NCI-H2171 treated with DMSO at 0.1 percent for 48 hours (cell line): Measurements from ENCODE around the gene GSTO2.

ENCODE experiments used
- DNase-seq: peaks from one replicate; lab custom pipeline; 2025; lab: John Stamatoyannopoulos, UW

The GSTO2 gene

DNA sequence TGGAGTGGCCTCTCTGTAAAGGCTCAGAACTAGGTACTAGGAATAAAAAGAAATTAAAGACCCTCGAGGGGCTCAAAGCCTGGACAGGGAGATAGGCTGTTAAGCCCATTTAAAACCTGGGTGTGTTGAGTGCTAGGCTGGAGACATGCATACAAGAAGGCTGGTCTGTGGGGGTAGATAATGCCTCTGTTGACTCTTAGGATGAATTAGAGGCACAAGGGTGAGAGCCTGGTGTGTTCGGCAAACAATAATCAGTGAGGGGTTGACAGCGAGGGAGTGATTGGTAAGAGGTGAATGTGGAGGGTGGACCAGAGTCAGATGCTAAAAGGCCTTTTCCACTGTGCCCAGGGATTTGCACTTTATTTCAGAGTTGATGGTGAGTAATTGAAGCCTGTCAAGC lies 12.7 kb downstream of the GSTO2 start:
- DNase-seq = no peak

DNA sequence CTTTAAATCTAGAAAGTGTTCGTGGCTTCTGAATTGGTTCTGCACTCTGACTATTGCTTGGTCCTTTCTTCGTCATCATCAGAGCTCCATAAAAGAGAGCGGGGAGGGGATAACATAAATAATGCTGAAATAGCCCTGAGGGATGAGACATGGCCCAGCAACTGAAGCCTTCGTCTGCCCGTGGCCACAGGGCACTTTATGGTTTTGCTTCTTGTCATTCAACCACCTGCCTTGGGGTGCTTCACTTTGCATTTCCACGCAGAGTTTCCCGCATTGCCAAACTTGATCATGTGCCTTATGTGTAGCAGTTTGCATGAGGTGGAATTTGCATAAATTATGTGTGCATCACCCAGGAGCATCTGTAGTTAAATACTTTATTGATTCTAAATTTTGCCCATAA lies 15.9 kb downstream of the GSTO2 start:
- DNase-seq = no peak

DNA sequence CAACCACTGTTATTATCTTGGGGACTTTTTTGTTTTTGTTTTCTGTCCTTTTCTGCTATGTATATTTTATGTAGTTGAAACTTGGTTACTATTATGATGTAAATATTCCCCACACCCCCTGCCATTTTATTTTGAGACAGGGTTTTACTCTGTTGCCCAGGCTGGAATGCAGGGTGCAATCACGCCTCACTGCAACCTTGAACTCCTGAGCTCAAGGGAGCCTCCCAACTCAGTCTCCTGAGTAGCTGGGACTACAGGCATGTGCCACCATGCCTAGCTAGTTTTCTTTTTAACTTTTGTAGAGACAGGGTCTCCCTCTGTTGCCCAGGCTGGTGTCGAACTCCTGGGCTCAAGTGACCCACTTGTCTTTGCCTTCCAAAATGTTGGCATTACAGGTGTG lies 18.0 kb downstream of the GSTO2 start:
- no peak for DNase-seq

- DNase-seq = no peak
Observed at GRCh38 chr10:104288355-104288754, 19.4 kb downstream of the GSTO2 start.

- peak; percentile 77 for DNase-seq
Observed at GRCh38 chr10:104291439-104291951, 22.5 kb downstream of the GSTO2 start.

- no peak for DNase-seq
Observed at GRCh38 chr10:104293011-104293410, 24.0 kb downstream of the GSTO2 start.

GRCh38 chr10:104293781-104294321 lies 24.9 kb downstream of the GSTO2 start:
- DNase-seq = no peak

DNA sequence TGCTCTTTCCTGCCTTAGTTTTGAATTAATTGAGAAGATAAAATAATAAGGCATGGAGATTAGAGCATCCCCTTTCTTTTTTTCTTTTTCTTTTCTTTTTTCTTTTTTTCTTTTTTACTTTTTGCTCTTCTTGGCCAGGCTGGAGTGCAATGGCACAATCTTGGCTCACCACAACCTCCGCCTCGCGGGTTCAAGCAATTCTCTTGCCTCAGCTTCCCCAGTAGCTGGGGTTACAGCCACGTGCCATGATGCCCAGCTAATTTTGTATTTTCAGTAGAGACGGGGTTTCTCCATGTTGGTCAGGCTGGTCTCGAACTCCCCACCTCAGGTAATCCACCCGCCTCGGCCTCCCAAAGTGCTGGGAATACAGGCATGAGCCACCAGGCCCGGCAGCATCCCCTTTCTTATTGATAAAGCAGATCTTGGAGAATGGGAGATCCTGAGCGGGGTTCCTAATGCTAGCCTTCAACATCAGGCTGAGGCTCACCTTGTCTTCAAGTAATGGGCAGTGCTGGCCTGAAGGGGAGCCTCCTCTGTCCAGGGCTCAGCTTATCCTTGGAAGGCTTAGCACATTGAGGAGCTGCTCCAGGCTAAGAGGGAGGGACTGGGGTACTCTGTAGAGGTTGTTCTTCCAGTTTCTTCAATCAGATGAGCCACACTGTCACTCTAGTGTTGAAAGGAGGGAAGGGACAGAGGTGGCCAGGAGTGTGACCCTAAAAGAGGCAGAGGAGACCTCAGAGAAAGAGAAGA lies 27.9 kb downstream of the GSTO2 start:
- no peak for DNase-seq

DNA sequence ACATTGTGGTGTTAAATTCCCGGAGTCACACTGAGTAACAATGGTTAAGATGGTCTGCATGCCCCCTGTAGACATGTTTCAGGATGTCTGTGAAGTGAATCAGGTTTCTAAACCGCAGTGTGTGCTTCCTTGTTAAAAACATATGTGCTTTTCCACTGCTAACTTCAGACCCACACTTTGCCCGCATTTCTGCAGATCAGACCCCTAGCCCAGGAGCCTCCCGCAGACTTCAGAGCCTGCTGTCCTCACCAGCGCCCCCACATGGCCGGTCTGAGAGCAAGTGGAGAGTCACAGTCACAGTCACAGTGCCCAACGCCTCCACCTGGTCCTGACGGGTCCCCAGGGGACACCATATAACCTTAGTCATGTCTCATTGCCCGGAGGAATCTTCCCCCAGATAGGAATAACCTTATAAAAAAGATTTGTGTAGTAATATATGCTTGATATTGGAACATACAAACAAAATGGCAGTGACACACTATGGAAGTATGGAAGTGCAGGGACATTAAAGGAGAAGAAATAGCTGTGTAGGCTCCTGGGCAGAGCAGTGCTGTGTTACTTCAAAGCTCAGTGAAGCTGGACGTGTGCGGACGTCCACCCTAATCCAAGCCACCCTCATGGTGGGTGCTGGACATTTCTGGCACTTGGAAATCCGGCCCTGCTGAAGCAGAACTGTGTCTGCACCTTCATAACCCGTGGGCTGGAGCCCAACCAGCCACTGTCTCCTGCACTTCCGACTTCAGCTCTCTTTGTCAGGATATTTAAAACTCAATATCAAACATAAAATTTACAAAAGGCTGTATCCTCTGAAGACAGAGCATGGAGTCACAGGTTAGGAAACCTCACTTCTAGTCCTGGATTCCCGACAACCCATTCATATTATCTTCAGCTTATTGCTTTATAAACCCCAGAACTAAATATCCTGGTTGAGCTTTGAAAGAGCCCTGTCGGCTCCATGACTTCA lies 29.0 kb downstream of the GSTO2 start:
- DNase-seq = no peak

DNA sequence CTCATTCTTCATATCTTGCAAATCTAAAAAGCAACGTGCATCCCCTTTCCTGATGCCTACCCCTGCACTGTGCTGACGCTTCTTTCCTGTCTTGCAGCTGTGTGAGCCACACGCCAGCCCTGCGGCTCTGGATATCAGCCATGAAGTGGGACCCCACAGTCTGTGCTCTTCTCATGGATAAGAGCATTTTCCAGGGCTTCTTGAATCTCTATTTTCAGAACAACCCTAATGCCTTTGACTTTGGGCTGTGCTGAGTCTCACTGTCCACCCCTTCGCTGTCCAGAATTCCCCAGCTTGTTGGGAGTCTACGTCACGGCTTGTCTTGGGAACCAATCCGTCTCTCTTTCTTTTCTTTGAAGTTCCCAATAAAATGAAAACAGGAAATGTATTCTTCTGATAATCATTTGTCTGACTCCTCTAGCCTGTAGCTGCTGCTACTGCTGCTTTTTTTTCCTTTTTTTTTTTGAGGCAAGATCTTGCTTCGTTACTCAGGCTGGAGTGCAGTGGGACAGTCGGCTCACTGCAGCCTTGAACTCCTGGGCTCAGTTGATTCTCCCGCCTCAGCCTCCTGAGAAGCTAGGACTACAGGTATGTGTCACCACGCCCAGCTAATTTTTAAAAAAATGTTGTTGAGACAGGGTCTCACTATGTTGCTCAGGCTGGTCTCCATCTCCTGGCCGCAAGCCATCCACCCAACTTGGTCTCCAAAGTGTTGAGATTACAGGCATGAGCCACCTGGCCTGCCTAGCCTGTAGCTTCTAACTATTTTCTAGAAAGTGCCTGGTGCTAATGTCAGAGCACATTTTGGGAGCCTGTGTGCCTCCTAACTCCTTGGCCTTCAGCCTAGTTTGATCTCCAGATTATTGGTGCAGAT lies 30.3 kb downstream of the GSTO2 start:
- no peak for DNase-seq

DNA sequence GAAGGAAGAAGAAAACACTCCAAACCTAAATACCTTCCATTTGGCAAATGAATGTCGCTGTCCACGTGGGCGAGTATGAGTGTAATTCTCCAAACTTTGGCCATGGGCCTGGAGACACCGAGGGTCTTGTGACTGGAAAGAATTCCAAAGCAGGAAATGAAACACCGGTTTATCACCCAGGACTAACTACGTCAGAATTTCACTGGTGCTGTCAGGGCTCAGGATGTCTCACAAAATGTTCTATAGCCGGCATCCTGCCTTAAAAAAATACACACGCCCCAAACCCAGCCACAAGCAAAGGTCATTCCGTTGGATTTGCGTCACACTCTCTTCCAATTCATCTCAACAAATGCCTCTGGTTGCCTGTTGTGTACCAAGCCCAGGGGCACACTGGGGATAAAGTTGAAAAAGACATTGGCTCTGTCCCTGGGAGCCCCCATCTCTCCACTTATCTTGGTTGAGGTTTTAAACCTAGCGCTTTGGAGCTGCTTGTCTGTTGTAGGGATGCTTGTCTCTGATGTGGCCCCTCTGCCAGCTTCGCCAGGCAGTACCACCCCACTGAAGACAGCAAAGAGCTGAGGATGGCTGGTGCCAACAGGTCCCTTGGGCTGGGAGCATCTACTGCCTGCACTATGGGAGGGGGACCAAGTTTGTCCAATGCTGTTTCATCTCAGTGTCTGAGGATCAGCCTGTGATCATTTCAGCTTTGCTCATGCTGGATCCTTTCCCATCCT lies 31.2 kb downstream of the GSTO2 start:
- DNase-seq = no peak

DNA sequence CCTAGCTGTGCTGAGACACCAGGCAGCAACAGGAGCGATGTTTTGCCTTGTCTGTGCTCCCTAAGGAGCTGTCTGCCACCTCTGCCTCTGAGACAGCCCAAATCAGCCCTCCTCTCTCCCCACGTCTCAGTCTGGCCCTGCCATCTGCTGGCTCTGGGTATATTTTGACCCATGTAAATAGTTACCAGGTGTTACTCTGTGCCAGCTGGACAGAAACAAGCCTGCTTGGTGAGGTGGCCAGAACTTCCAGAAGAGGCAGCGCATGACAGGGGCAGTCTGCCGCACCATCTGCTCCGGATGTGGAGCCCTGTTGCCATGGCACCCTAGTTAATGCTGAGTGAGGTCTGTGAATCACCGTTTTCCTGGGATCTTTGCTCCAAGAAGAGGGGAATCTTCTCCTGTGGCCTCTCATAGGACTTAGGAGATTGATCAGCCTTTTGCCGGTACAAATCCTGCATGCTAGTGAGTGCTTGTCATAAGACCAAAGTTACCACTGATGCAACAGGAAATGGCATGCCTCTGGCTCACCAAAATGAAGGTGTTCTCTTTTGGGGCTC lies 31.8 kb downstream of the GSTO2 start:
- peak; percentile 96 for DNase-seq

- DNase-seq = no peak
Observed at GRCh38 chr10:104301907-104302690, 33.1 kb downstream of the GSTO2 start.

GRCh38 chr10:104303594-104304355 lies 34.8 kb downstream of the GSTO2 start:
- no peak for DNase-seq

DNA sequence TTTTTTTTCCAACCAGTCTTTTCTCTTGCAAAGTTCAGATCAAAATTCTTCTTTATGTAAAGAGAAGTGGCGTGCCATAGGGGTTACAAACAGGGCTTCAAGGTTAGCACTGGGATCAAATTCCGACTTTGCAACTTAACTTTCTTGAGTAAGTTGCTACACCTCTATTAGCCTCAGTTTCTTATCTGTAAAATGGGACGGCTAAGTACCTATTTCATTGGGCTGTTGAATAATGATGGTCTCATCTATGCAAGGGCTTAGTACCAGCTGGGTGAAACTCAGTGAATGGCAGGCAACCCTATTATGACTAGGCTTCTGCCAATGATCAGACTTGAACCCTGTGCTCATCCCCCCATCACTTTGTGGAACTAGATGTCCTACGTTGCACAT lies 35.4 kb downstream of the GSTO2 start:
- DNase-seq = no peak

GRCh38 chr10:104304927-104305326 lies 35.9 kb downstream of the GSTO2 start:
- no peak for DNase-seq

DNA sequence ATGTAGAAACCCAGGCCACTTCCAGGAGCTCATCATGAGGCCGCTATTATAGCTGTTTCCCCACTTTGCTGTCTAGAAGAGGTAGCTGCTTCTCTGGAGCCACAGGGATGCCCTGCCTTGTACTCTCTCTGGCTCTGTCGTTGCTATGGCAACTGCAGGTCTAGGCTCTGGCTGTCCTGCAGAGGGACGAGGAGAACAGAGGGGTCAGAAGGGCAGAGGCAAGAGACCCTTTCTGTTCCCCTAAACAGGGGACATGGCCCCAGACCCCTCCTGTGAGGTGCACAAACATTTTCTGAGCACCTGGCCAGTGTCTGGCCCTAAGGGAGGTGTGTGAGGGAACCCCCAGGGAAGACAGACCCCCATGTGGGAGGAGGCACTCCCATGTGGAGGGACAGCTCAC lies 37.9 kb downstream of the GSTO2 start:
- no peak for DNase-seq

DNA sequence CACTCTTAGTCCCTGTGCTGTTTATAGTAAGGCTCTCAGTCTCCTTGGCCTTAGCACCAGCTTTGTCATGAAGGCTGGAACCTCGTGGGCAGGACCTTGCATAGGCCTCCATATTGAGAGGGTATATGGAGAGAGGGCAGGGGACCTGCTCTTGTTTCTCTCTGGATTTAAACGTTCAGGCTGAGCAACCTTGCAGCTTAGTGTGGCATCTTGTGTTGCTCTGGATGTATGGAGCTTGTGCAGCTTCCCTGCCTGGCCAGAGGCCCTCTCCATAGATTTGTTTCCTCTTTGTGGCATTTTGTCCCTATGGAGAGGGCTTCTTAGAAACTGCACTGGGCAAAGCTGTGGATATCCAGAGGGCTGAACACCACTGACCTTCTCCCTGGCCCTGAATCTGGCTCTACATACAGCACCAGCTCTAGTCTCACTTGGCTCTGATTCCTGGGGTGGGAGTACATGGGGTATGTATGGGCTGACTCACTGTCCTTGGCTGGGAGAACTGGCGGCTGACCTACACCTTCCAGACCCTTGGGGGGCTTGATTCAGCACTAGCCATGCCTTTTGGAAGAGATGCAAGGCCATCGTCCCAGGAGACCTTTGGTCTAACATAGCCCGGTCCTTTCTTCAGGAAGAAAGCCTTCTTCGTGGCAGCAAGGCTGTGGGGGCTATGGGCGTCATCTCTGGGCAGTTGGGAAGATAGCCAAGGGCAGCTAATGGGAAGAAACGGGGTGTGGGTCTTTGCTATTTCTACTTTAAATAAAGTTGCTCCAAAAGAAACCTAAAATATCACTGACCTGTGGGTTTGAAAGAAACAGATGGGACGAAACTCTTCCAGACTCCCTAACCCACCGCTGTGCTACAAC lies 38.8 kb downstream of the GSTO2 start:
- no peak for DNase-seq
